ENCODE results near the gene MOXD1.

The MOXD1 gene

DNA sequence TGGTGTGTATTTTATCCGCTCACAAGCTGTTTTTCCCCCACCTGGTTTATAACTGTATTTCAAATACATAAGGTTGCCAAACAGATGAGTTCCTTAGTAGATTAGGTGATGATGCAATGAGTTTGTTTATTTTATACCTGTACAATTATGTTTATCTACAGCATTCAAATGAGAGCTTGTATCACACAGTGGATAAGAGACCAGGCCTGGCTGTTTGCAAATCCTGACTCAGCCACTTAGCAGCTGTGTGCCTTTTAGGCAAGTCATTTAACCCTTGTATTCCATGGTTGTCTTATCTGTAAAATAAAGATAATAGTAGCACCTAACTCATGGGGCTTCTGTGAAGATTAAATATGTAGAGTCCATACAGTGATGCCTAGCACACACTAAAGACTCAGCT, 143.7 kb downstream of the MOXD1 start:
- Histone ChIP-seq H3K4me1 (no peaks in the 10 kb centered on the region), H3K27ac (no peak overlapping the region), H3K36me3 (ENCODE audit: control insufficient read depth, insufficient read depth, low read length) (no peaks in the 10 kb centered on the region), H3K27me3 (ENCODE audit: control insufficient read depth, insufficient read depth, low read length) (no peaks in the 10 kb centered on the region), H3K9ac (no peak overlapping the region), H3K9me3 (ENCODE audit: control insufficient read depth, low read length) (no peaks in the 10 kb centered on the region), H3K79me2 (no peaks in the 10 kb centered on the region), H3K4me3 (ENCODE audit: low read depth, low read length) (no peak overlapping the region), H3K4me2 (ENCODE audit: low read length) (no peak overlapping the region), H2AFZ (no peak overlapping the region)
- no peak for TF ChIP-seq CTCF (IDR thresholded peaks at IDR 0.05)

- no peak overlapping the region for H3K4me3 ChIP-seq (ENCODE audit: low read depth, low read length)
- no peak overlapping the region for H3K4me2 ChIP-seq (ENCODE audit: low read length)
- no peak for TF ChIP-seq CTCF (IDR thresholded peaks at IDR 0.05)
- H3K9ac ChIP-seq, result no peak overlapping the region
- no peak overlapping the region for H2AFZ ChIP-seq
- H3K4me1 ChIP-seq, result no peaks in the 10 kb centered on the region
- H3K27me3 ChIP-seq (ENCODE audit: control insufficient read depth, insufficient read depth, low read length), result no peaks in the 10 kb centered on the region
- no peak overlapping the region for H3K27ac ChIP-seq
- no peaks in the 10 kb centered on the region for H3K36me3 ChIP-seq (ENCODE audit: control insufficient read depth, insufficient read depth, low read length)
- H3K9me3 ChIP-seq (ENCODE audit: control insufficient read depth, low read length), result no peaks in the 10 kb centered on the region
- H3K79me2 ChIP-seq, result no peaks in the 10 kb centered on the region
Observed at GRCh38 chr6:132256457-132256856, 144.8 kb downstream of the MOXD1 start.

DNA sequence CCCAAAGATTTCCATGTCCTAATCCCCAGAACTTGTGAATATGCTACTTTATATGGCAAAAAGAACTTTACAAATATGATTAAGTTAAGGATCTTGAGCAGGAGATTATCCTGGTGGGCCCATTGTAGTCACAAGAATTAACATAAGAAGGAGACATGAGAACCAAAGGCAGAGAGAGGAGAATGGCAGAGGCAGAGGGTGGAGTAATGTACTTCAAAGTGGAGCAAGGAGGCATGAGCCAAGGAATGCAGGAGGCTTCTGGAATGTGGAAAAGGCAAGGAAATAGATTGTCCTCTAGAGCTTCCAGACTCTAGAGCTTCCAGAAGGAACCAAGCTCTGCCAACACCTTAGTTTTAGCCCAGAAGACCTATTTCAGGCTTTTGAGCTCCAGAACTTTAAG, 147.4 kb downstream of the MOXD1 start:
- H3K36me3 ChIP-seq (ENCODE audit: control insufficient read depth, insufficient read depth, low read length), result no peaks in the 10 kb centered on the region
- no peak for TF ChIP-seq CTCF (IDR thresholded peaks at IDR 0.05)
- H2AFZ ChIP-seq, result no peak overlapping the region
- H3K4me3 ChIP-seq (ENCODE audit: low read depth, low read length), result no peak overlapping the region
- no peaks in the 10 kb centered on the region for H3K27me3 ChIP-seq (ENCODE audit: control insufficient read depth, insufficient read depth, low read length)
- H3K9me3 ChIP-seq (ENCODE audit: control insufficient read depth, low read length), result no peaks in the 10 kb centered on the region
- no peak overlapping the region for H3K9ac ChIP-seq
- no peaks in the 10 kb centered on the region for H3K79me2 ChIP-seq
- H3K4me2 ChIP-seq (ENCODE audit: low read length), result no peak overlapping the region
- no peaks in the 10 kb centered on the region for H3K4me1 ChIP-seq
- no peak overlapping the region for H3K27ac ChIP-seq

DNA sequence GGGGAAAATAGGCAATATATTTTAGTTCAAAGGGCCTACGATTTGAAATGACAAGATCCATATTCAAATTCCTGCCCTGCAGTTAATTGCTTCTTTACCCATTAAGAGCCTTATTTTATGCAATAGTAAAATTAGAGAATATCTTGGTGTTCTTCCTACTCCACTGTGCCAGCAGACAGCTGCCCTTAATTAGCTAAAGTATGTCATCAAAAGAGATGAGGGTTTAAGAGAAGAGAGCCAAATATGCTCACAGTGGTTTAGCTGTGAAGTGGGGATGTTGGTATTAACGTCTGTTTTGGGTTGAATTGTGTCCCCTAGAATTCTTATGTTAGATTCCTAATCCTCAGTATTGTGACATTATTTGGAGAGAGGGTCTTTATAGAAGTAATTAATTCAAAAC, 148.1 kb downstream of the MOXD1 start:
- Histone ChIP-seq H3K27ac (no peak overlapping the region), H3K79me2 (no peaks in the 10 kb centered on the region), H3K4me3 (ENCODE audit: low read depth, low read length) (no peak overlapping the region), H2AFZ (no peak overlapping the region), H3K27me3 (ENCODE audit: control insufficient read depth, insufficient read depth, low read length) (no peaks in the 10 kb centered on the region), H3K36me3 (ENCODE audit: control insufficient read depth, insufficient read depth, low read length) (no peaks in the 10 kb centered on the region), H3K4me1 (no peaks in the 10 kb centered on the region), H3K4me2 (ENCODE audit: low read length) (no peak overlapping the region), H3K9me3 (ENCODE audit: control insufficient read depth, low read length) (no peaks in the 10 kb centered on the region), H3K9ac (no peak overlapping the region)
- no peak for TF ChIP-seq CTCF (IDR thresholded peaks at IDR 0.05)

DNA sequence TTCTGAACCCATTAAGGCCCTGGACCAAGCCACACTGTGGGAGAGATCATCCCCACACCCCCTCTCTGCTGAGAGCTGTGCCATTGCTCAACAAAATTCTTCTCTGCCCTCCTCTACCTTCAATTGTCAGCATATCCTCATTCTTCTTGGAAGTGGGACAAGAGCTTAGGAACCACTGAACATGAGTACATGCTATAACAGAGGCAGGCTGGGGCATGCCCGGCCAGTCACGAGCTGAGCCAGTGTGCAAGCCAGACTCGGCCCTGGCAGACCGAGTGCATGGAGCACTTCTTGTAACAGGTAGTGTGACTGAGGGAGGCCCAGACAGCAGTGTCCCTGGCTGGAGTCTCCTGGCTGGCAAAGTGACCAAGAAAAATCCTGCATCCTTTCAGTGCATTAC, 149.2 kb downstream of the MOXD1 start:
- TF ChIP-seq CTCF (IDR thresholded peaks at IDR 0.05), result no peak
- H3K27ac ChIP-seq, result no peak overlapping the region
- H3K9me3 ChIP-seq (ENCODE audit: control insufficient read depth, low read length), result no peaks in the 10 kb centered on the region
- H3K79me2 ChIP-seq, result no peaks in the 10 kb centered on the region
- no peaks in the 10 kb centered on the region for H3K4me1 ChIP-seq
- no peak overlapping the region for H3K9ac ChIP-seq
- no peak overlapping the region for H3K4me2 ChIP-seq (ENCODE audit: low read length)
- no peaks in the 10 kb centered on the region for H3K36me3 ChIP-seq (ENCODE audit: control insufficient read depth, insufficient read depth, low read length)
- H3K4me3 ChIP-seq (ENCODE audit: low read depth, low read length), result no peak overlapping the region
- no peak overlapping the region for H2AFZ ChIP-seq
- H3K27me3 ChIP-seq (ENCODE audit: control insufficient read depth, insufficient read depth, low read length), result no peaks in the 10 kb centered on the region

Data from parathyroid adenoma (tissue), 2 donors.